Small intestine (tissue), 7 donors: ENCODE results near the gene SERBP1. TPM values are rescaled to one million over a fixed set of nuclear protein-coding genes. Genes with fewer than 3 reads are reported as not detected.

Experiments used
- DNase-seq, 2 donors: peaks; one replicate each; pipeline versions ENCODE4 v3.0.0 to v3.0.0-alpha.2; 2013
- FAIRE-seq: peaks from 2 replicates; lab custom pipeline; 2012; peaks lifted over from hg19 to GRCh38; lab: Jason Lieb, UNC
- H3K27ac ChIP-seq, 3 donors: one replicate each; pipeline ENCODE4 v1.5.1; 2013; ENCODE audit warnings: low read length in 2 of 3, mild to moderate bottlenecking in 2 of 3, control low read depth in 1 of 3, inconsistent platforms in 1 of 3, low read depth in 1 of 3, moderate library complexity in 1 of 3
- H3K27me3 ChIP-seq, 3 donors: one replicate each; pipeline ENCODE4 v1.6.1; 2013; ENCODE audit warnings: low read length in 3 of 3, inconsistent platforms in 1 of 3; ENCODE audit not compliant: control insufficient read depth in 3 of 3, insufficient read depth in 3 of 3
- H3K36me3 ChIP-seq, 3 donors: one replicate each; pipeline ENCODE4 v1.6.1; 2013; ENCODE audit warnings: low read length in 3 of 3, inconsistent platforms in 1 of 3, low read depth in 1 of 3, mild to moderate bottlenecking in 1 of 3, moderate library complexity in 1 of 3; ENCODE audit not compliant: control insufficient read depth in 3 of 3, insufficient read depth in 2 of 3
- H3K4me1 ChIP-seq, 3 donors: one replicate each; pipeline ENCODE4 v1.6.1; 2013; ENCODE audit warnings: low read length in 2 of 3, inconsistent platforms in 1 of 3, low read depth in 1 of 3, mild to moderate bottlenecking in 1 of 3, moderate library complexity in 1 of 3; ENCODE audit not compliant: control insufficient read depth in 3 of 3, insufficient read depth in 2 of 3
- H3K4me3 ChIP-seq, 3 donors: one replicate each; pipeline ENCODE4 v1.5.1; 2013; ENCODE audit warnings: low read length in 3 of 3, control low read depth in 1 of 3, inconsistent platforms in 1 of 3, low read depth in 1 of 3, mild to moderate bottlenecking in 1 of 3, moderate library complexity in 1 of 3
- H3K9me3 ChIP-seq, 2 donors: one replicate each; pipeline ENCODE4 v1.6.1; 2013; ENCODE audit warnings: low read depth in 1 of 2, low read length in 1 of 2; ENCODE audit not compliant: control insufficient read depth in 2 of 2, insufficient read depth in 1 of 2
- WGBS, 3 donors: extraction: QIAGEN DNeasy Blood & Tissue Kit; methylation state at CpG; one replicate each; pipeline ENCODE4 v1.1.7; 2013; 5-methylcytosine and 5-hydroxymethylcytosine counted together
- polyA plus RNA-seq, 4 donors: library from polyadenylated mRNA; stranded (reverse) in 3 of 4; unstranded in 1 of 4; fragments of 200-250 nt in 3 of 4; fragments of 120-200 nt in 1 of 4; gene quantifications; one replicate each; pipeline versions ENCODE4 v1.2.1 to v1.2.3, GENCODE V29; 2013
- donor health status: healthy with polysubstance abuse.
- donor health status: control.
- donor health status: control.
- donor health status: Bipolar disorder and iron deficiency.
- donor health status: healthy.

Gene SERBP1
- polyA plus RNA-seq, 4 donors, result 90.8 to 311 (median 153) TPM

DNA sequence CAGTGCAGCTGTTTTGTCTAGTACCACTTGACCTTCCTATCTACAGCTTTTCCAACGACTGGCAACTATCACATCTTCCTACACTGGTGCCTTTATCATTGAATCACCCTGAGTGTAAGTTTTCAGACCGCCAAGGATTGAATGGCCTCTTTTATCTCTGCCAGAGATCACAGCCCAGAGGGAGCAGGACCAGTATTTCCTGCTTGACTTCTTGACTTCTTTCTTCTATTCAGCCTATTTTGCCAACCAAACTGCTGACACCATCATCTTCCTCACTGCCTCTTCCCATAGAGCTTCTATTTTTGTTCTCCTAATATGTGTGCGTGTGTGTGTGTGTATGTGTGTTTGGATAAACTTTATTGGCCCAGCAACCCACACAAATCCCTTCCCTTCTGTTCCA, 53.8 kb downstream of the SERBP1 start:
- Histone ChIP-seq H3K4me3 (no peak overlapping the region), H3K9me3 (no peaks in the 10 kb centered on the region), H3K36me3 (no peaks in the 10 kb centered on the region), H3K27ac (no peak overlapping the region), H3K4me1 (no peaks in the 10 kb centered on the region), H3K27me3 (no peaks in the 10 kb centered on the region)
- DNase-seq (no peak), FAIRE-seq (no peak)
- 39 to 59% (median 40%) methylated on average over 3 of the region's 3 CpGs for WGBS, 3 donors

DNA sequence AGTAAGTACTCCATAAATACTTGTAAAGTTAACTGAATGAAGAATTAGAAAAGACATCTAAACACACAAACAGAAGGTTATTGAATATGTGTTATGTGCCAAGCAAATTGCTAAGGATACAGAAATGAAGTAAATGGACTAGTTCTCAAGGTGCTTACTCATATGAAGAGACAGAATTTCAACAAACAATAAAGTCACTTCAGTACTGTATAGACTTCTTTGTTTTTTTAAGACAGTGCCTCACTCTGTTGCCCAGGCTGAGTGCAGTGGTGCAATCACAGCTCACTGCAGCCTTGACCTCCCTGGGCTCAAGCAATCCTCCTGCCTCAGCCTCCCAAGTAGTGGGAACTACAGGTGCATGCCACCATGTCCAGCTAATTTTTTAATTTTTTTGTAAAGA, 57.3 kb downstream of the SERBP1 start:
- H3K9me3 ChIP-seq, result no peaks in the 10 kb centered on the region
- no peak overlapping the region for H3K27ac ChIP-seq
- no peaks in the 10 kb centered on the region for H3K27me3 ChIP-seq
- H3K4me1 ChIP-seq, result no peaks in the 10 kb centered on the region
- FAIRE-seq (no peak), DNase-seq (no peak)
- H3K4me3 ChIP-seq, result no peak overlapping the region
- no peaks in the 10 kb centered on the region for H3K36me3 ChIP-seq

DNA sequence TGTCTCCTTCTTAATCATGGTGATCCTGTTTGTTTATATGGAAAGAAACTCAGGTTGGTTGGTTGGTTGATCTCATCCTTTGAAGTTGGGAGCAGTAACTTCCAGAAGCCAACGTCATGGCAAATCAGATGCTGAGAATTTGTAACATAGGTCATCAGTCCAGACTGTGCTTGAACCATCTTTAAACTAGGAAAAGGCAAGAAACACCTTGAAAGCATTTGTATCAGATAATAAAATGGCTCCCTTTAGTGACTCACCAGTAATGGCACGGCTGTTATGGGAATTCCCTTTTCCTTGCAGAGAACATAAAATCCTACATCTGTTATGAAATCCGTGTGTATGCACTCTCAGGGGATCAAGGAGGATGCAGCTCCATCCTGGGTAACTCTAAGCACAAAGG, 58.1 kb downstream of the SERBP1 start:
- Histone ChIP-seq H3K36me3 (no peaks in the 10 kb centered on the region), H3K27ac (no peak overlapping the region), H3K27me3 (no peaks in the 10 kb centered on the region), H3K4me3 (no peak overlapping the region), H3K9me3 (no peaks in the 10 kb centered on the region), H3K4me1 (no peaks in the 10 kb centered on the region)
- 37 to 65% (median 42%) methylated on average over 3 of the region's 3 CpGs for WGBS, 3 donors
- no peak for DNase-seq
- no peak for FAIRE-seq

DNA sequence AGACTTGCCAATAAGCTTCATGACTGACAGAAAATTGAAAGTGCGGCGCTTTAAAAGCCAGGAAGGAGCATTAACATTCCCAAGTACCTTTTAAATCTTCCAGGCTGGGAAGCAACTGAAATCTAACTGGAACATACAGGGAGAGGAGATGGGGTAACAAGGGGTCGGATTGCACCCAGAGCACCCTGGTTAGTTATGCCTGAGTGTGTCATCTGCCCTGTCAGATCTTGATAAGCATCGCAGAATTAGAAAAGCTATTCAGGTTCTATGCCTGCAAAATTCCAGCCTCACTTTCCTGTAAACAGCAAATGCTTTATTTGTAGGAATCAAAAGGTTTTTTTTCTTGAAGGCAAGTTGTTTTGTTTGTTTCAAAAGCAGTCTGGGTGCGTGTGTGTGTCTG, 58.5 kb downstream of the SERBP1 start:
- Histone ChIP-seq H3K9me3 (no peaks in the 10 kb centered on the region), H3K27ac (no peak overlapping the region), H3K4me1 (no peaks in the 10 kb centered on the region), H3K36me3 (no peaks in the 10 kb centered on the region), H3K4me3 (no peak overlapping the region), H3K27me3 (no peaks in the 10 kb centered on the region)
- 79 to 84% (median 80%) methylated on average over 5 of the region's 5 CpGs for WGBS, 3 donors
- DNase-seq, result no peak
- no peak for FAIRE-seq

DNA sequence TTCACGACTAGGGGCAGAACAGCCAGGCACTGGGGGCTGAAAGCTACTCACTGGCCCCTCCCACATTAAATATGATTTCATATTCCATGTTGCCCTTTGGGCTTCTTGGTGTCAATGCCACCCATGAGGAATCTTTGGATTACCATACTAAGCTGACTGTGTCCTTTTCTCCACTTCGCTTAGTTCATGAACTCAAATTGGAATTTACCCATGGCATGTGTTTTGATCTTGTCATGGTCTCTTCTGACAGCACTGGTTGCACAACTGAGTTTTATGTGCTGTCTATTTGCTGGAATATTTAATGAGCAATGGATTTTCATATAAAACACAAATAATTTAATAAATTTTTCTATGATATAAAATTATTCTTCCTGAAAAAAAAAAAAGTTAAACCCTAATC, 59.2 kb downstream of the SERBP1 start:
- DNase-seq (no peak), FAIRE-seq (no peak)
- H3K4me1 ChIP-seq, result no peaks in the 10 kb centered on the region
- no peaks in the 10 kb centered on the region for H3K27me3 ChIP-seq
- no peaks in the 10 kb centered on the region for H3K9me3 ChIP-seq
- no peak overlapping the region for H3K27ac ChIP-seq
- no peak overlapping the region for H3K4me3 ChIP-seq
- H3K36me3 ChIP-seq, result no peaks in the 10 kb centered on the region
- 90 to 94% (median 91%) methylated on average over 2 of the region's 2 CpGs for WGBS, 3 donors

DNA sequence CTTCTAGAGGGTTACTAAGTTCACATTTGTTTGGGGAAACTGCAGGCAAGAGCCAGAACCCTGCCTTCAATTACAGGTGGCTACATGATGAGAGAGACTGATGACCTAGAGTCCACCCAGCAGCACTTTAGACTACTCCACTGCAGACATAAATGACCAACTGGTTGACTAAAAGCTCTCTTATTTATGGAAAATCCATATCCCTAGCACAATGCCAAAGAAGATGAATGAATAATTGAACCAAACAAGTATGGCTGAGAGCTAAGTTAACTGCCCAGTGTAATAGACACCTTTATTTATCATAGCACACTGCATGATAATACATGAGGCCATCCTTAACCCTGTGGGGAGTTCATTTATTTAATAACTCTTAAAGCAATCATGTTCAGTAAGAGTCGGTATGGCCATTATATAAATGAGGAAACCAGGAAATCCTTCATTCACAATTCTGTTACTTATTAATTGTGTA, 62.1 kb downstream of the SERBP1 start:
- FAIRE-seq (no peak), DNase-seq (no peak)
- Histone ChIP-seq H3K27ac (no peak overlapping the region), H3K27me3 (no peaks in the 10 kb centered on the region), H3K4me3 (no peak overlapping the region), H3K36me3 (no peaks in the 10 kb centered on the region), H3K4me1 (no peaks in the 10 kb centered on the region), H3K9me3 (no peaks in the 10 kb centered on the region)
- WGBS, 3 donors, result 23 to 54% (median 27%) methylated on average over 1 of the region's 1 CpG

DNA sequence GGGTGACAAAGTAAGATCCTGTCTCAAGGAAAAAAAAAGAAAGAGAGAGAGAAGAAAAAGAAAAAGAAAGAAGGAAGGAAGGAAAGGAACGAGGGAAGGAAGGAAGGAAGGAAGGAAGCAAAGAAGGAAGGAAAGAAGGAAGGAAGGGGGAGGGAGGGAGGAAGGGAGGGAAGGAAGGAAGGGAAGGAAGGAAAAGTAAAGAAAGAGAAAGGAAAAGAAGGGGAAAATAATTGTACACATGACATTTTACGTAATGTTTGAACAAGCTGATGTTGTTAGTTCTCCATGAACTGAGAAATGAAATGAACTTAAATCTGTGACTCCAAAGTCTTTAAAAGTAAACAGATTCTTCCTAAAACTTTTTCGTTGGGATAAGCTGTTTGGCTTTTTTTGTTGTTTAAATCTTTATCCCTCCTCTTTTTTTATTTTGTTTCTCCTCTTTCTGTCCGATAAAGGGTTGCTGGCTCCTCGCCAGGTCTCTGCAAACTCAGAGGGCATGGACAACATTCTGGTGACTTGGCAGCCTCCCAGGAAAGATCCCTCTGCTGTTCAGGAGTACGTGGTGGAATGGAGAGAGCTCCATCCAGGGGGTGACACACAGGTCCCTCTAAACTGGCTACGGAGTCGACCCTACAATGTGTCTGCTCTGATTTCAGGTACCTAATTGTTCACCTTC, 62.7 kb downstream of the SERBP1 start:
- Histone ChIP-seq H3K27ac (no peak overlapping the region), H3K4me1 (no peaks in the 10 kb centered on the region), H3K36me3 (no peaks in the 10 kb centered on the region), H3K4me3 (no peak overlapping the region), H3K9me3 (no peaks in the 10 kb centered on the region), H3K27me3 (no peaks in the 10 kb centered on the region)
- 38 to 49% (median 49%) methylated on average over 8 of the region's 8 CpGs for WGBS, 3 donors
- FAIRE-seq (no peak), DNase-seq (peak; percentile 11 to 42)

DNA sequence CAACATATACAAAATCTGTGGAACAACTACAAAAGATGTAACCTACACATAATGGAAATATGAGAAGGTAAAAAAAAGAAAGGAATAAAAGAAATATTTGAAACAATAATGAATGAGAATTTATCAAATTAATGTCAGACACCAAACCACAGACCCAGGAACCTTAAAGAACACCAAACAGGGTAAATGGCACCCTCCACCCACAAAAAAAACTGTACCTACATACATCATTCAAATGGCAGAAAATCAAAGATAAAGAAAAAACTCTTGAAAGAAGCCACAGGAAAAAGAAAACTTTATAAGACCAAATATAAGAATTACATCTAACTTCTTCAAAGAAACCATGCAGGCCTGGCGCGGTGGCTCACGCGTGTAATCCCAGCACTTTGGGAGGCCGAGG, 68.6 kb downstream of the SERBP1 start:
- Histone ChIP-seq H3K27ac (no peak overlapping the region), H3K4me3 (no peak overlapping the region), H3K4me1 (no peaks in the 10 kb centered on the region), H3K9me3 (no peaks in the 10 kb centered on the region), H3K36me3 (no peaks in the 10 kb centered on the region), H3K27me3 (no peaks in the 10 kb centered on the region)
- 91 to 96% (median 93%) methylated on average over 5 of the region's 5 CpGs for WGBS, 3 donors
- FAIRE-seq (no peak), DNase-seq (no peak)

DNA sequence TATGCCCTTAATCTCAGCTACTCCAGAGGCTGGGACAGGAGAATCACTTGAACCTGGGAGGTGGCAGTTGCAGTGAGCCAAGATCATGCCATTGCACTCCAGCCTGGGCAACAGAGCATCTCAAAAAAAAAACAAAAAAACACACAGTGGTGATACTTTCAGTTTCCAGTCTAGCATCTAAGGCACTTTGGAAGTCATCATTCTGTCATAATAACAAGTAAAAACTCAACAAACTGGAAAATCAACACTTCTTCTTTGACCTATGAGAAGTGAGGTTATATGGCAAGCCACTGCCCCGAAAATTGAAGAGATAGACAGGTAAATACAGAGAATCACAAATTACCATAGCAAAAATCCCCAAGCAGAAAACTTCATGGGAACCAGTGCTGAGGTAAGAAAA, 70.6 kb downstream of the SERBP1 start:
- Histone ChIP-seq H3K9me3 (no peaks in the 10 kb centered on the region), H3K27ac (no peak overlapping the region), H3K4me3 (no peak overlapping the region), H3K36me3 (no peaks in the 10 kb centered on the region), H3K27me3 (no peaks in the 10 kb centered on the region), H3K4me1 (no peaks in the 10 kb centered on the region)
- DNase-seq (no peak), FAIRE-seq (no peak)
- 46 to 83% (median 72%) methylated on average over 1 of the region's 1 CpG for WGBS, 3 donors
